H9 (cell line): ENCODE results near the gene NR2F1-AS1. TPM values are rescaled to one million over a fixed set of nuclear protein-coding genes. Genes with fewer than 3 reads are reported as not detected.
A peak's percentile ranks its signal among the peaks of the same experiment; 100 is the strongest.

Experiments
- DNase-seq: peaks from one replicate; pipeline ENCODE4 v3.0.0-alpha.2; 2017
- H2AFZ ChIP-seq: one replicate; pipeline ENCODE4 v1.6.1; 2013; ENCODE audit warnings: mild to moderate bottlenecking, low read length, control low read depth, moderate library complexity
- H2AK5ac ChIP-seq: 2 replicates; pipeline ENCODE4 v1.6.1; 2013; ENCODE audit warnings: low read length, control low read depth, mixed read lengths; ENCODE audit not compliant: insufficient read length
- H2BK120ac ChIP-seq: one replicate; pipeline ENCODE4 v1.6.1; 2013; ENCODE audit warnings: low read depth, mild to moderate bottlenecking, low read length, control low read depth, inconsistent platforms; ENCODE audit not compliant: poor library complexity, severe bottlenecking
- H2BK12ac ChIP-seq: 2 replicates; pipeline ENCODE4 v1.6.1; 2013; ENCODE audit warnings: low read length, control low read depth, mixed read lengths, low read depth; ENCODE audit not compliant: insufficient read length
- H2BK15ac ChIP-seq: 2 replicates; pipeline ENCODE4 v1.6.1; 2013; ENCODE audit warnings: low read depth, low read length, control low read depth
- H2BK20ac ChIP-seq: one replicate; pipeline ENCODE4 v1.6.1; 2013; ENCODE audit warnings: low read depth, mild to moderate bottlenecking, low read length, control low read depth, inconsistent platforms; ENCODE audit not compliant: poor library complexity, severe bottlenecking
- H2BK5ac ChIP-seq: 2 replicates; pipeline ENCODE4 v1.6.1; 2013; ENCODE audit warnings: low read length, control low read depth, mixed read lengths; ENCODE audit not compliant: insufficient read length
- H3K14ac ChIP-seq: 2 replicates; pipeline ENCODE4 v1.6.1; 2013; ENCODE audit warnings: low read length, control low read depth; ENCODE audit not compliant: insufficient read depth
- H3K18ac ChIP-seq: 2 replicates; pipeline ENCODE4 v1.6.1; 2013; ENCODE audit warnings: low read depth, mild to moderate bottlenecking, mixed read lengths, low read length, control low read depth; ENCODE audit not compliant: insufficient read length
- H3K23ac ChIP-seq: 2 replicates; pipeline ENCODE4 v1.6.1; 2013; ENCODE audit warnings: low read length, control low read depth, mixed read lengths, low read depth; ENCODE audit not compliant: insufficient read length
- H3K23me2 ChIP-seq: 2 replicates; pipeline ENCODE4 v1.6.1; 2013; ENCODE audit warnings: low read depth, mild to moderate bottlenecking, mixed read lengths, low read length, control low read depth; ENCODE audit not compliant: insufficient read length, poor library complexity, severe bottlenecking
- H3K27ac ChIP-seq: 2 replicates; pipeline ENCODE4 v1.5.1; 2013; ENCODE audit warnings: low read length, control low read depth, mixed read lengths, low read depth; ENCODE audit not compliant: insufficient read length
- H3K27me3 ChIP-seq: 2 replicates; pipeline ENCODE4 v1.6.1; 2013; ENCODE audit warnings: low read length, control low read depth, inconsistent platforms; ENCODE audit not compliant: insufficient read depth
- H3K4ac ChIP-seq: 2 replicates; pipeline ENCODE4 v1.6.1; 2013; ENCODE audit warnings: low read depth, mild to moderate bottlenecking, control low read depth, inconsistent platforms, low read length, moderate library complexity
- H3K4me1 ChIP-seq: 2 replicates; pipeline ENCODE4 v1.6.1; 2013; ENCODE audit warnings: low read length, control low read depth, inconsistent platforms; ENCODE audit not compliant: insufficient read depth
- H3K4me2 ChIP-seq: 2 replicates; pipeline ENCODE4 v1.6.1; 2013; ENCODE audit warnings: low read length, control low read depth, mixed read lengths; ENCODE audit not compliant: insufficient read length, insufficient read depth
- H3K56ac ChIP-seq: 2 replicates; pipeline ENCODE4 v1.6.1; 2013; ENCODE audit warnings: low read depth, mild to moderate bottlenecking, mixed read lengths, low read length, control low read depth; ENCODE audit not compliant: insufficient read length
- H3K79me1 ChIP-seq: 2 replicates; pipeline ENCODE4 v1.6.1; 2013; ENCODE audit warnings: low read depth, mild to moderate bottlenecking, moderate library complexity, low read length, control low read depth, inconsistent platforms; ENCODE audit not compliant: insufficient read depth, poor library complexity, severe bottlenecking
- H3K79me2 ChIP-seq: 2 replicates; pipeline ENCODE4 v1.6.1; 2013; ENCODE audit warnings: low read length, control low read depth, inconsistent platforms; ENCODE audit not compliant: insufficient read depth
- H3K9ac ChIP-seq: 2 replicates; pipeline ENCODE4 v1.6.1; 2013; ENCODE audit warnings: low read length, control low read depth, mixed read lengths; ENCODE audit not compliant: insufficient read length; ENCODE audit errors: extremely low read depth
- H3K9me3 ChIP-seq: one replicate; pipeline ENCODE4 v1.6.1; 2013; ENCODE audit warnings: low read depth, low read length, inconsistent platforms; ENCODE audit not compliant: control insufficient read depth
- H3T11ph ChIP-seq: one replicate; pipeline ENCODE4 v1.6.1; 2013; ENCODE audit warnings: mild to moderate bottlenecking, low read length, control low read depth, inconsistent platforms
- H4K20me1 ChIP-seq: one replicate; pipeline ENCODE4 v1.6.1; 2013; ENCODE audit not compliant: control insufficient read depth, insufficient read length, insufficient read depth
- H4K5ac ChIP-seq: 2 replicates; pipeline ENCODE4 v1.6.1; 2013; ENCODE audit warnings: low read depth, mild to moderate bottlenecking, mixed read lengths, low read length, control low read depth; ENCODE audit not compliant: insufficient read length
- H4K8ac ChIP-seq: replicated peaks from 2 replicates; pipeline ENCODE4 v1.6.1; 2013; ENCODE audit warnings: low read length, control low read depth, mixed read lengths, low read depth; ENCODE audit not compliant: insufficient read length
- H4K91ac ChIP-seq: 2 replicates; pipeline ENCODE4 v1.6.1; 2013; ENCODE audit warnings: low read depth, mild to moderate bottlenecking, moderate library complexity, mixed read lengths, low read length, control low read depth; ENCODE audit not compliant: insufficient read length
- H3K27ac Mint-ChIP-seq, 3 experiments: 2 replicates in 2 of 3; 3 replicates in 1 of 3; pipeline ENCODE4 v1.8.0; 2020 to 2021; ENCODE audit warnings: mixed read lengths in 3 of 3, mild to moderate bottlenecking in 1 of 3, moderate library complexity in 1 of 3
- H3K27me3 Mint-ChIP-seq: 2 replicates; pipeline ENCODE4 v1.8.0; 2021; ENCODE audit warnings: low read depth, mild to moderate bottlenecking, moderate library complexity, mixed read lengths
- H3K36me3 Mint-ChIP-seq, 3 experiments: 2 replicates in 2 of 3; 3 replicates in 1 of 3; pipeline ENCODE4 v1.8.0; 2020 to 2021; ENCODE audit warnings: low read depth in 3 of 3, mixed read lengths in 3 of 3; ENCODE audit not compliant: insufficient read depth in 1 of 3
- H3K4me1 Mint-ChIP-seq, 2 experiments: 2 replicates each; pipeline ENCODE4 v1.8.0; 2020; ENCODE audit warnings: mixed read lengths in 2 of 2
- H3K4me3 Mint-ChIP-seq, 2 experiments: 2 replicates in 1 of 2; 3 replicates in 1 of 2; pipeline ENCODE4 v1.8.0; 2020 to 2021; ENCODE audit warnings: mild to moderate bottlenecking in 2 of 2, mixed read lengths in 2 of 2, moderate library complexity in 1 of 2
- H3K9me3 Mint-ChIP-seq, 2 experiments: 2 replicates in 1 of 2; 3 replicates in 1 of 2; pipeline ENCODE4 v1.8.0; 2020; ENCODE audit warnings: mild to moderate bottlenecking in 2 of 2, mixed read lengths in 2 of 2, moderate library complexity in 1 of 2
- CTCF ChIP-seq: fragments of 200-600 bp; sonication (generic); conservative IDR thresholded peaks from 3 replicates; pipeline ENCODE4 v1.8.0; 2021; ENCODE audit warnings: antibody characterized with exemption, mild to moderate bottlenecking
- WGBS: extraction: QIAGEN DNeasy Blood & Tissue Kit; methylation state at CpG from one replicate; pipeline ENCODE4 v1.1.7; 2013; ENCODE audit warnings: missing lambda C conversion rate, low lambda C conversion rate, mixed read lengths; ENCODE audit not compliant: insufficient read length; ENCODE audit errors: extremely low coverage; 5-methylcytosine and 5-hydroxymethylcytosine counted together
- total RNA-seq: library from RNA; stranded (reverse); gene quantifications from 2 replicates; pipeline ENCODE4 v1.2.1, GENCODE V29; 2021

The NR2F1-AS1 gene
- total RNA-seq, 1 experiment from 2014 or later = 1.9 TPM

GRCh38 chr5:93576994-93577853 is 3.8 kb downstream of the NR2F1-AS1 start:
- Histone ChIP-seq H2BK15ac (no peak overlapping the region), H4K91ac (no peak overlapping the region), H3K23me2 (peaks cover 12% of the 10 kb centered on the region), H2AFZ (no peak overlapping the region), H3K4ac (no peak overlapping the region), H2BK20ac (no peak overlapping the region), H4K5ac (no peak overlapping the region), H3K23ac (no peak overlapping the region), H3K4me2 (no peak overlapping the region), H3K27ac (no peak overlapping the region), H3K27me3 (peaks cover 86% of the 10 kb centered on the region), H2BK5ac (no peak overlapping the region), H3K9ac (no peak overlapping the region), H3K18ac (no peak overlapping the region), H3T11ph (no peak overlapping the region), H2BK12ac (no peak overlapping the region), H4K8ac (no peak overlapping the region), H3K79me2 (no peaks in the 10 kb centered on the region), H3K9me3 (no peaks in the 10 kb centered on the region), H2BK120ac (no peak overlapping the region), H2AK5ac (no peak overlapping the region), H3K4me1 (no peaks in the 10 kb centered on the region; the same call in 1 of the 2 replicates), H3K14ac (no peak overlapping the region), H3K79me1 (no peaks in the 10 kb centered on the region), H3K56ac (no peak overlapping the region), H4K20me1 (no peaks in the 10 kb centered on the region)
- Mint-ChIP-seq H3K4me1 (peaks cover 24 to 41% of the 10 kb centered on the region in 2 experiments), H3K27ac (no peak overlapping the region; a peak in 1 of 7 replicates), H3K9me3 (peaks cover 0 to 3% of the 10 kb centered on the region in 2 experiments; a peak in 3 of 5 replicates), H3K4me3 (peak overlapping the region in 1 of 2 experiments; percentile 25; a peak in 2 of 5 replicates), H3K27me3 (no peaks in the 10 kb centered on the region; the same call in 1 of the 2 replicates), H3K36me3 (no peaks in the 10 kb centered on the region)
- WGBS = no CpG with 5 or more reads among the region's 9 CpGs
- no peak for TF ChIP-seq CTCF
- no peak for DNase-seq
